Putamen (tissue), 1 donor: ENCODE measurements around the gene SEMA5A.

Source experiments
- DNase-seq: peaks from one replicate; pipeline ENCODE4 v3.0.0-alpha.2; 2016; ENCODE audit warnings: low spot score

Gene SEMA5A

DNA sequence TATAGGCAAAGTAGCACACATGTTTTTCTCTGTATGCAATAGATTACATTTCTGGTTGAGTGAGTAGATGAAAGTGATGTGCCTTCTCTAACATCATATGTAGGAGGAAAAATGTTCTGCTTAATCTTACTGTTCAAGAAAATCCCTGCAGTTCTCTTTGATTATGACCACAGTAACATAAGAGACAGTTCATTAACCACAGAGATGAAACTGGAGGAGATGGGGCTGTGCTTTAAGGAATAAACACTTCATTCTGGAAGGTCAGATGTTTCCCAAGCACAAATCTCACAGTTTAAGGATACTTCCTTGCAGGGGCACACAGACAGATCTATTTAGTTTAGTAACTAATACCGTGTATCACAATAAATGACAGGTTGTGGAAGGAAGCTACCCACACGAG lies 150.2 kb downstream of the SEMA5A start:
- DNase-seq, result no peak

DNA sequence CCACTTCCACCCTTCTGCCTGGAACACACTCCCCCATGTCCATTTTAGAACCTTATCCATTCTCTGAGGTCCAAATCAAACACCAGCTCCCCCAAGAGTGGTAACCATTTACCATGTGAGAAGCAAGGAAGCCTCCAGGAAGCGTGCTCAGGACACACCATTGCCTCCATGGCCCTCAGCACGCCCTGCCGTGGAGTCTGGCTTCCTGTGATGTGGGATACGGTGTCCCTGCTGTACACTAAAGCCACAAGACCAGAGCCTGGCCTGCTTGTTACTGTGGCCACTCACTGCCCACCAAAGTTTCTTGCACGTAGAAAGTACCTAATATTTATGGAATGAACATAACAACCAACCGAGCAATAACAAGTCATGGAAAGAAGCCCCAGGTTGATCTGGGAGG lies 151.7 kb downstream of the SEMA5A start:
- no peak for DNase-seq

DNA sequence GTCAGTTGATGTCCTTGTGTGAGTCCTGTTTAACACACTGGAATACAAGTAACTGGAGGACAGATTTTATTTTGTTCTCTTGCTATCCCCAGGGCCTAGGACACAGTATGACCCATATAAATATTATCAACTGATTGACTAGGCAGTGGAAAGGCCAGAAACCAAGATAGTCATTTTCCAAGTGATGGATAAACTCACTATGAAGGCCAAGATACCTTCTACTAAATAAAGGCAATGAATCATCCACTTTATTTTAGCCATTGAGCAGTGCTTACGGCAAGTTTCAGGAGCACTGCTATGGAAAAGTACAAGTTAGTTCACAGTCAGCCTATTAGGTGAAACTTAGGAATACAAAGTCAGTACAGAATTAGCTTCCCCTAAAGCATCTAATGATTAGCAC lies 153.2 kb downstream of the SEMA5A start:
- DNase-seq, result no peak

GRCh38 chr5:9391080-9391479 lies 154.8 kb downstream of the SEMA5A start:
- DNase-seq, result no peak

- no peak for DNase-seq
These were observed 155.8 kb downstream of the SEMA5A start for GRCh38 chr5:9390113-9390512.

DNA sequence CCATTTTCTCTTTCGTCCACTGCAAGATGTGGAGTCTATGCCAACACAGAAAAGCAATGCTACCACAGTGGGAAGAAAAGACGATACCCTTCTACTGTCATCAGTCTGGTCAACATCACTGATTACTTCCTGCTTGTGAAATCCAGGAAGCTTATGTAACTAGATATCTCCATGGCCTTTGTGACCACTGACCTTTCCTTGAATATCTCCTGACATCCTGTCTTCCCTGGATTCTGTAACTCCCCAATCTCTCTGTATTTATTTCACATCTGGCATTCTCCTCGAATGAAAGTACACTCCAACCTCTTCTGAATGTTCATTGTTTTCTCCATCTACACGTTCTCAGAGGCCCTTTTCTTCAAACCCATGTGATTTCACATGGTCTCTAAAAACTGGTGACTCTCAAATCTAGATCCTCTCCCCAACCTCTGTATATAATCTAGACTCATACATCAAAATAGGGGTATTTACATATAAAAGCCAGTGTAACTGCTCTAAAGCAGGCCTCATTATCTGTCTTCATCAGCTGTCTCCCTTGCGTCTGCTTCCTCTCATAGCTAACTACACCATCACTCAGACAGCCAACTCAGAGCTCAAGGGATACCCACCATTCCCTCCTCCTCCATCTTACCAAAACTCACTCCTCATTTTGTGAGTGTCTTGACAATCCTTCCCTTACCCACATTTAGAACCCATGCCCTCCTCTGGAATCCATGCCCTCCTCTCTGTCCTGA lies 156.8 kb downstream of the SEMA5A start:
- no peak for DNase-seq

GRCh38 chr5:9387879-9388278 lies 158.0 kb downstream of the SEMA5A start:
- no peak for DNase-seq

- no peak for DNase-seq
These were observed 158.9 kb downstream of the SEMA5A start for GRCh38 chr5:9386945-9387344.

DNA sequence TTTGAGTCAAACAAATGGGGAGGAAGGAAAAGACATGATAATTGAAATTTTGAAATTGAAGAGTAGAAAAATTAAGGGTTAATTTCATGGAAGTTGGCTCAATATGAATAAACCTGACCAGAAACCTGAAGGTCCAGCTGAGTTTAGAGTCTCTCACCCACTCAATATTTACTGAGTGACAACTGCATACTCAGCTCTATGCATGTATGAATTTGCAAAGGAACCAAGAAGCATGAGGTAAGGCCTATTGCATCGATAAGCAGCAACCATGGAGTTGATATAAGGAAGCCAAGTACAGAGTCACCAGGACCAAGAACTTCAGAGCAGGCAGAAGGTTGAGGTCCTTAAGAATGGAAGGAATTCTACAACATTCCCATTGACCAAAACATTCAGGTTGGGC lies 163.4 kb downstream of the SEMA5A start:
- DNase-seq, result no peak

DNA sequence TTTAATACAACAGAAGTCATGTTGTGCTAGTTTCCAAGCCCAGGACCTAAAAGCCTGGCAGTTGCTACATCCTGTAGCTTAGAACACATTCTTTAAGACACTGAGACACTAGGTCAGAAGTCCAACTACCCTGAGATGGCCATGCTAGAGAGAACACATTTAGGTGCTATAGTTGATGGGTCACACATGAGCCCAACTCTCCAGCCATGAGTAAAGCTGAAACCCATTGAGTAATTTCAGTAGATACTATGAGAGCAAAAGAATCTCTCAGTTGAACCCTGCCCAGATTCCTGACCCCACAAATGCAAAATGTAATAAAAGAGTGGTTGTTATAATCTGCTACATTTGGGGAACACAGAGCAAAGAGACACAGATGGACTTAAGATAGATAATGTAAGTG lies 164.4 kb downstream of the SEMA5A start:
- DNase-seq, result no peak

DNA sequence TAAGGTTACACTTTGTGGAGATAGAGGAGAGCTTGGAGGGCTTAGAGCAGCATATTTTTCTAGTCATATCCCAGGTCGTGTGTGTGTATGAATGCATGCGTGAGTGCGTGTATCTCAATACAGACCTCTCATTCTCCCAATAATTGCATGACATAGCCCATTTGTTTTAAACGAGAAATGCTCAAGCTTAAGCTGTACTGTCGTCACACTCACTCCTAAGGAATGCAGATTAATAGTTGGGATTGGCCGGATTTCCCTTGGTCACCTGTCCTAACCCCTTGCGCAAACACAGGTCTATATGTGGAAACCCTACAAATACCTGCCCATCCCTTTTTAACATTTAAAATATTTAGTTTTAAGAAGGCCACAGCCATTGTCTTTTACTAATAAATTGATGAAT lies 165.8 kb downstream of the SEMA5A start:
- no peak for DNase-seq

DNA sequence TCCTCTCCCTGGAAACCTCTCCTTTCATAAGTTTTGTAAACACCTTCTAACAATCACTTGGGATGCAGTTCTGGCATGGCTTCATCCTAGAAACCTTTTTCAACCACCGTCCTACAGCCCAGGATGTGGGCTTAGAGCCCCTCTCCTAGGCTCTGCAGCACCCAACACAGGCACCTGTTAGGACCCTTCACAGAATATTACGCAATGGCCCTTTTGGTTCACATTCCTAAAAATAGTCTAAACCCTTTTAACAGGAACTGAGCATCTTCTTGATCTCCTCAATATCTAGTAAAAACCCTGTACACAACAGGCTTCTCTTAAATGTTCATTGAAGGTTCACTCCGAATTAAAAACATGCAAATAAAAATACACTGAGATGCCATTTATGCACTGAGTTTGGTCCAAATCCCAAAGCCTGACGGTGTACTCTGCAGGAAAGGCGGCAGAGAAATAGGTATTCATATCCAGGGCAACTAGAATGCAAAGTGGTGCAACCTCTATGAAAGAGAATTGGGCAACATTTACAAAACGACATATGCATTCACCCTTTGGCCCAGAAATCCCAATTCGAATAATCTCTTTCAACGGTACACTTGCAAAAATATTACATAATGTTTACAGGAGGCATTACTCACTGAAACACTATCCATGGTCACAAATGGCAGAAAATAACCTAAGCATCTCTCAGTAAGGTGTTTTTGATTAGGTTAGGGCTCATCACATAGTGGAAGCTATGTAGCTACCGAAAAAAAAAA lies 169.3 kb downstream of the SEMA5A start:
- no peak for DNase-seq

- no peak for DNase-seq
These were observed 170.1 kb downstream of the SEMA5A start for GRCh38 chr5:9375756-9376155.

DNA sequence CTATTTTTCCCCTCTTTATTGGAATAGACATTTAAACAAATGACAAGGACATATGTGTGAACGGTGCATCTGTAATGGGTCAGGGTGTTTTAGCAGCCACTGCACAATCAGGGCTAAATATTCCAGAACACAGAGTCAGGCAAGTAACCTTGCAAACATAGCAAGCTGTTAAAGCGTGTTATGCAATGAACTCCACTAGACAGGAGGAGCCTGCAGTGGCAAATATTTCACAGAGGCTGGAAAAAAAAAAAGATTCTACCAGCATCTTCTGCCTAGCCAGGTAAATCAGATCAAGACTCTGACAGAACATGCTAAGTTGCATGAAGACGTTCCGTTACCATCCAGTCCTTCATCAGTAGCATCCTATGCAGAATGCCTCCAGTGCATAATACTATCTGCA lies 171.8 kb downstream of the SEMA5A start:
- no peak for DNase-seq

DNA sequence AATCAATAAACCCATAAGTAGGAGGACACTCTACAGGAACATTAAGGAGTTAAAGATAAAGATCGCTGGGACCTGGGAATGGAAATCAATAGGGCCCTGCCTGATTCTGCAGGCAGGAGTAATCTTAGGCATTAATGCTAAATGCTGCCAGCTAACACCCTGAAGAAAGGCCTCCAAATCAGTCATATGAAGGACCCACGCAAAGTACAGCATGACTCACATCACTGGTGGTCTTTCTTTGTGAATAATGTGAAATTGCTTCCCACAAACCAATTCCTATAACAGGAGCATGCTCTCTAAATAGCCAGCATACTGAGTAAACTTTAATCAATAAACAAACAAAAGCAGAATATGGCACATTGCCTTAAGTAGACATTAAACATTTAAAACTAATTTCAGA lies 172.3 kb downstream of the SEMA5A start:
- no peak for DNase-seq

DNA sequence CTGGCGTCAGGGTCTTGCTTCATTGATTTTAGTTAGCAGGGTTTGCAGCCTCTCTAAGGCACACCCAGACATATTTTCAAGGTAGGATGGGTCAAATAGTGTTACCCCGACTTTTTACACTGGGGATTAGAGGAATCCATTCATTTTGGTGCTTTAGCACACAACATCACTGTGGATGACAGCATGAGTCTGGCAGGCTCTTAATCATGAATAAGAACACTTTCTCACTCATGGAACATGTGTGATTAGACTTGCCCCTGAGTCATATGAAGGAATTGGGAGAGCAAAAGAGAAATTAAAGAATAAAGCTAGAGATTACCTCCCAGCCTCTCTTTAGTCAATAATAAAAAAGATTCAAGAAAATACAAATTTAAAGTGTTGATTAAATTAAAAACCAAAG lies 175.6 kb downstream of the SEMA5A start:
- DNase-seq, result no peak

DNA sequence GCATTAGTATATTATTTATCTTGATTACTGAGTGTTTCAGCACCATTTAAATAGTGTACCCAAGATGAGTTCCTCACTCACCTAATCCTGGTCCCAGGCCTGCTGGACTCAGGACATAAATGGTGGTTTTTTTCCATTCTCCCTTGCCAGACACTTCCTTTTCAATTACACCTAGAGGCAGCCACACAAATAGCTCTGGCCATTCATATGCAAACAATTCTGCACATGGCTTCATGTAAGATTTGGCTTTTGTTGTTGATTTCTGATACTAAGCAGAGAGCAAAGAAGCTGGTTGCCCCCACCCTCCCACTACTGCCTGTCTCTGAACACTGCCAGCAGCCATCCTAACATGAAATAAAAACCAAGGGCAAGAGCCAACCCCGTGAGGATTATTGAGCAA lies 180.4 kb downstream of the SEMA5A start:
- no peak for DNase-seq

DNA sequence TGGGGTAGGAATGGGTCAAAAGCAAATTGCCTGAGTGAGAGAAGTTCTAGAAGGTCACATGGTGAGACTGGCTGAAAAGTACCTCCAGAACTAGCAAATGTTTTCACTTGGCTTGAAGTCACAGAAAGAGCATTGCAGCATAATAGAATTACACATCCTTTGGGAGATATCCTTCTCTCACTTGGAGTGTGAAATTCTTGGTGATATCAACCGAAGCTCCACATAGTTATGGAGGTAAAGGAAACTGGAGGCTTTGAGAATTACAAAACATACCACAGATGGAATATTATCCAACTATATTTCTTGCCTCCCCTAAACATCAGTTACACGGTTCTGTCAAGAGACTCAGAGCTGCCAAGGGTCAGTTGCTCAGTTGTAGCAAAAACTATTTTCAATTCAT lies 182.4 kb downstream of the SEMA5A start:
- no peak for DNase-seq

DNA sequence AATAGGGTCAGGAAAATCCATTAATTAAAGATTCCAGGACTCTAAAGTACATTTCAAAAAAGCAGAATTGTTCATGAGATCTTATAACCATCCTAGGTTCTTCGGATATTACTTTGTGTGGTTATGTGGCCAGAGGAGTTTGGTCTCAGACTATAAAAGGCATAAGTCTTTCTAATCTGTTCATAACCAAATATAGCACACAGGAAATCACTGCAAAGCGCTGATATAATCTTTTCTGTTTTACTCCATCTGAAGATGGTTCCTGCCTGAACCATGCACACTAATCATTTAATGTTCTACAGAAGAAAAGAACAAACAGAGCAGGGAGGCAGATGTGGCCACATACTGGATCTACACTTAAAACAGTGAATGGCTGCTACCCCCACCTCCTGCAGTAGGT lies 182.8 kb downstream of the SEMA5A start:
- no peak for DNase-seq

DNA sequence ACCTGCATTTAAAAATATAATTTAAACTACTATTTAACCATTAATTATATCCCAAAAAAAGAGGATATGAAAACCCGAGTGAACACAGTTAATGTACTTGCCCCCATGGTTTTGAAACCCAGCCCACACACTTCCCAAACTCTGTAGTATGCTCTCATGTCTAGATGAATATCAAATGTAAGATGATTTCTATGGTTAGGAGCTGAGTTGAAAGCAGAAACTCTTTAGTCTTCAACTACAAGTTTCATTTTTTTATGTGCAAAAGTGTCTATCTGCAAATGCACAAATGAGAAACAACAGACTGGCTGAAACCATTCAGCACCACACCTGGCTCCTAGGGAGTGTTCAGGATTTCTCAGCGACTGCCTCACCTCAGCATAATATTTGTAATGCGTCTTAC lies 183.3 kb downstream of the SEMA5A start:
- no peak for DNase-seq

- DNase-seq, result peak; percentile 35
These were observed 184.0 kb downstream of the SEMA5A start for GRCh38 chr5:9361835-9362234.

- DNase-seq, result no peak
These were observed 186.8 kb downstream of the SEMA5A start for GRCh38 chr5:9358961-9359685.

DNA sequence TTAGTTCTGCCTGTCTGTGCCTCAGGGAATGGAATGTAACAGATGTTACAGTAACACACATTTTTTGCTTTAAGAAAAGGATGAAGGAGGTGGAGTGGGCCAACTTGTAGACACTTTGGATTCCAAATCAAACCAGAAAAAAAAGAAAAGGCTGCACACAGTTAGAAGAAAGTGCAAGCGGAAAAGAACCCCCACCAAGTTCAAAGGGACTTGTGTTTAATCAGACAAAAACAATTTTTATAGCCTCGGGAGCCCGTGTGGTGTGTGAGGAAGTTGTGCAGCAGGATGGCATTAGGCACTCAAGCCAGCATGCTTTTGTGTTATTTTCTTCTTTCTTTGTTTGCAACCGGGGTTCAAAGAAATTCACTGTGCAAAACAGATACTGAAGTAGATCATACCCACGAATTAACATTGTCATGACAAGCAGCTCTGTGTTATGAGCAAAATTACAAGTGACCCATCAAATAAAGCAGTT lies 189.5 kb downstream of the SEMA5A start:
- DNase-seq, result no peak
